Prostate gland (tissue), 2 donors: ENCODE measurements around the gene MDFI.

ENCODE experiments used
- CTCF ChIP-seq, 4 experiments: fragments of 200-600 bp in 2 of 4; fragments of 450-650 bp in 2 of 4; sonication (generic) in 2 of 4; IDR thresholded peaks; 1 replicate in 3 of 4; 2 replicates in 1 of 4; pipeline ENCODE4 v1.5.1; 2016 to 2019; ENCODE audit warnings: antibody characterized with exemption in 4 of 4, mild to moderate bottlenecking in 2 of 4, moderate library complexity in 2 of 4
- POLR2A ChIP-seq: fragments of 450-650 bp; IDR thresholded peaks from one replicate; pipeline ENCODE4 v1.6.1; 2016; ENCODE audit warnings: antibody characterized with exemption, mild to moderate bottlenecking

- no peak for TF ChIP-seq POLR2A
- TF ChIP-seq CTCF (IDR thresholded peaks at IDR 0.05) = no peak
These were observed 44.9 kb upstream of the MDFI start for GRCh38 chr6:41593406-41593805.
